Cardiac fibroblast (primary cell): ENCODE measurements around the gene TTC8.
"Not testable (repeated sequence)": the region's sequence is repeated elsewhere in the genome, so short reads cannot be mapped to it uniquely, and the experiment has no call there.

ENCODE experiments used
- DNase-seq, 2 donors: peaks; one replicate each; pipeline versions ENCODE4 v3.0.0 to v3.0.0-alpha.2; 2010; ENCODE audit warnings: low read depth in 2 of 2
- H3K4me3 ChIP-seq, 2 donors: replicated peaks in 1 of 2; 1 replicate in 1 of 2; 2 replicates in 1 of 2; pipeline ENCODE4 v1.5.1; 2011; ENCODE audit warnings: low read depth in 2 of 2, low read length in 2 of 2, mild to moderate bottlenecking in 2 of 2, moderate library complexity in 1 of 2
- TF ChIP-seq, protein P1 (sequence below): IDR thresholded peaks from one replicate; pipeline ENCODE4 v1.5.1; 2011; ENCODE audit warnings: low read depth, mild to moderate bottlenecking, low read length, inconsistent platforms

TTC8 gene

GRCh38 chr14:88804035-88804434 lies 20.4 kb upstream of the TTC8 start:
- TF ChIP-seq, protein P1, sequence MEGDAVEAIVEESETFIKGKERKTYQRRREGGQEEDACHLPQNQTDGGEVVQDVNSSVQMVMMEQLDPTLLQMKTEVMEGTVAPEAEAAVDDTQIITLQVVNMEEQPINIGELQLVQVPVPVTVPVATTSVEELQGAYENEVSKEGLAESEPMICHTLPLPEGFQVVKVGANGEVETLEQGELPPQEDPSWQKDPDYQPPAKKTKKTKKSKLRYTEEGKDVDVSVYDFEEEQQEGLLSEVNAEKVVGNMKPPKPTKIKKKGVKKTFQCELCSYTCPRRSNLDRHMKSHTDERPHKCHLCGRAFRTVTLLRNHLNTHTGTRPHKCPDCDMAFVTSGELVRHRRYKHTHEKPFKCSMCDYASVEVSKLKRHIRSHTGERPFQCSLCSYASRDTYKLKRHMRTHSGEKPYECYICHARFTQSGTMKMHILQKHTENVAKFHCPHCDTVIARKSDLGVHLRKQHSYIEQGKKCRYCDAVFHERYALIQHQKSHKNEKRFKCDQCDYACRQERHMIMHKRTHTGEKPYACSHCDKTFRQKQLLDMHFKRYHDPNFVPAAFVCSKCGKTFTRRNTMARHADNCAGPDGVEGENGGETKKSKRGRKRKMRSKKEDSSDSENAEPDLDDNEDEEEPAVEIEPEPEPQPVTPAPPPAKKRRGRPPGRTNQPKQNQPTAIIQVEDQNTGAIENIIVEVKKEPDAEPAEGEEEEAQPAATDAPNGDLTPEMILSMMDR: no peak
- no peak overlapping the region for H3K4me3 ChIP-seq
- DNase-seq: peak in 1 of 2 donors; percentile 4

DNA sequence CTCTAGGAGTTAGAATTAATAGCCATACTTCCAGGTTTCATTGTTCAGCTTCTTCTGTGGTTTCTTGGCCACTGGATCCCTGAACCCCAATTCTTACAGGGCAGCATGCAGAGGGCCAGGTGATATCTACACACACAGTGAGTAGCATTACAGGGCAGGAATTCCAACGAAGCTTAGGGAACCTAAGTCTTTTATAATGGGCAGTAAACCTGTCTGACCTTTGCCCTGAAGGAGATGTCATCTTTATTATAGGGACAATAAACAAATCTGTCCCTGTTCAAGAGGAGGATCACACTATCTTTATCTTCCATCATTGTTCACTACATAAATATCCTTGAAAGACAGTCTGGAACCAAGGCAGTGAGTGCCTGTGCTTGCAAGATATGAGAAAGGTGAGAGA lies 20.0 kb upstream of the TTC8 start:
- DNase-seq: no peak

DNA sequence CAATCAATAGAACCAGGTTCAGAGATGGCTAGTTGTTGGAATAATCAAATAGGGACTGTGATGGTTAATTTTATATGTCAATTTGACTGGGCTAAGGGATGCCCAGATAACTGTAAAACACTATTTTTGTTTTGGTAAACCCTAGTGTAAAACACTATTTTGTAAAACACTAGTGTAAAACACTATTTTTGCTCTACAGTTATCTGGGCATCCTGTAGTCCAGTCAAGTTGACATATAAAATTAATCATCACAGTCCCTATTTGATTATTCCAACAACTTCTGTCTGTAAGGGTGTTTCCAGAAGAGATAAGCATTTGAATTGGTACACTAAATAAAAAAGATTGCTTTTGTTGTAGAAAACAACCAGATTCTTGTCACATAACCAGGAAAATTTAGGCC lies 16.1 kb upstream of the TTC8 start:
- TF ChIP-seq, protein P1: no peak
- no peak overlapping the region for H3K4me3 ChIP-seq
- no peak for DNase-seq

More for the DNA sequence above, 20.0 kb upstream of the TTC8 start:
- TF ChIP-seq, protein P1: no peak
- H3K4me3 ChIP-seq: no peak overlapping the region

- TF ChIP-seq, protein P1: no peak
- DNase-seq: no peak
- no peak overlapping the region for H3K4me3 ChIP-seq
Observed at GRCh38 chr14:88815980-88816379, 8.5 kb upstream of the TTC8 start.

DNA sequence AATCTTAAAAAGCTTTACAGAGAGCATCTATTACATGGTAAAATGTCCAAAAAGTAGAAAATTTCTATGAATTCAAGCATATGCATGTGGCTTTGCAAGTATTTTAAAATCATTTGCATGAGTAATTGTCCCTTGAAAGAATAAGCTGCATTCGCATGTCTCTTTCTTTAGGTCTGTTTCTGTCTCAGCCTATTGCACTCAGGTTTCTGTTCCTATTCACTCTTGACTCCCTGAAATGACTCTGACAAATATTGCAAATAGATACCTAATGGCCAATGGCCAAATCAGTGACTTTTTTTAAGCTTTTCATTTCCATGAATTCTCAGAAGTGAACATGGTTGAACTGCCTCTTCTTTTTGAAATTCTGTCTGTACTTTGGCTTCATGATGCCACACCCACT lies 6.4 kb upstream of the TTC8 start:
- TF ChIP-seq, protein P1: no peak
- H3K4me3 ChIP-seq: no peak overlapping the region
- DNase-seq: no peak

GRCh38 chr14:88819674-88820073 lies 4.8 kb upstream of the TTC8 start:
- H3K4me3 ChIP-seq, DNase-seq: not testable (repeated sequence)

GRCh38 chr14:88821378-88821777 lies 3.1 kb upstream of the TTC8 start:
- DNase-seq: no peak
- no peak overlapping the region for H3K4me3 ChIP-seq
- TF ChIP-seq, protein P1: no peak
